ENCODE measurements around the gene OPA3. TPM values are rescaled to one million over a fixed set of nuclear protein-coding genes. Genes with fewer than 3 reads are reported as not detected.

Gene OPA3
- total and polyA plus RNA-seq, 2 donors (not counting 1 experiment from before 2014, with no cell fraction given), result 7.3 to 11.2 TPM

DNA sequence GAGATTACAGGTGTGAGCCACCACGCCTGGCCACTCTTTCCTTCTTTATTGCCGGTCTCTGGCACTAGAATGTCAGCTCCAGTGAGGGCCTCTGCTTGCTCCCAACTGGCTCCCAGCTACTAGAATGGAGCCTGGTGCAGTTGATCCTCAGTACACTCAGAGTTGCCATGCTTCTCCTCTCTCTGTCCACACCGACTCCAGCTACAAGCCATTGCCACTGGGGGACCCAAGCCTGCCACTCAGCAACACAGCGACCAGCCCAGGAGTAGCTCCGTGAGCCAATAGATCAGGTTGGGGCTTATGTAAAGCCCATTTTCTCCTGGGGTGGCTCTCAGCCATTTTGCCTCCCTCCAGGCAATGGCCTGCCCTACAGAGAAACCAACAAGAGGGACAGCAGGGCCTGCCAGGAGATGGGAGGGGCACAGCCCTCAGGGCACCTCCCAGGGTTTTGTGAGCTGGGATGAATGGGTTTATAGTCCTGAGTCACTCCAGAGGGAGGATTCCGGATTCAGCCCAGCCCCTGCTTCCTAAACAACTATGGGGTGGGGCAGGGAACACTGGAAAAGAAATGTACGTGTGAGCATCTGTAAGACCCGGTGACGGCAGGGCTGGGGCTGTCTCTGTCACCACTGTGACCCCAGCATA, 36.5 kb downstream of the OPA3 start:
- ATAC-seq (ENCODE audit: low read depth), result no peak
- DNase-seq, result no peak
- intact Hi-C loops (cut with micrococcal nuclease), result no loop called here
- H3K9me3 ChIP-seq (ENCODE audit: control extremely low read depth in 1 of 3, control insufficient read depth in 2 of 3, insufficient read depth in 1 of 3, low read length in 2 of 3), result no peaks in the 10 kb centered on the region
- no peaks in the 10 kb centered on the region for H3K9me3 Mint-ChIP-seq (ENCODE audit: insufficient read depth)
- CTCF ChIA-PET, result interaction anchor here (3.5 kb wide), 1 partner anchor 10 kb away, joined by 13 read pairs; no protein-coding TSS in a partner anchor
- H4K20me1 ChIP-seq (ENCODE audit: control insufficient read depth, insufficient read depth, low read length, poor library complexity, severe bottlenecking), result no peaks in the 10 kb centered on the region
- H3K36me3 ChIP-seq (replicated peaks in 1 of 2; ENCODE audit: control extremely low read depth in 1 of 2, control insufficient read depth in 1 of 2, extremely low read depth in 1 of 2, insufficient read depth in 2 of 2, low read length in 1 of 2), result peaks cover 0 to 2% of the 10 kb centered on the region in 2 experiments
- POLR2A ChIA-PET, result no interaction called here
- H3K27ac ChIP-seq (ENCODE audit: low read length in 2 of 2), result no peak overlapping the region
- no peak overlapping the region for H2AFZ ChIP-seq (ENCODE audit: insufficient read depth, low read depth, low read length, poor library complexity, severe bottlenecking)
- H3K9ac ChIP-seq (ENCODE audit: low read length), result no peak overlapping the region
- TF ChIP-seq EZH2 (IDR thresholded peaks at IDR 0.05; ENCODE audit: borderline replicate concordance, insufficient read depth, low read depth, low read length, poor library complexity, severe bottlenecking), result no peak
- TF ChIP-seq, protein P1, sequence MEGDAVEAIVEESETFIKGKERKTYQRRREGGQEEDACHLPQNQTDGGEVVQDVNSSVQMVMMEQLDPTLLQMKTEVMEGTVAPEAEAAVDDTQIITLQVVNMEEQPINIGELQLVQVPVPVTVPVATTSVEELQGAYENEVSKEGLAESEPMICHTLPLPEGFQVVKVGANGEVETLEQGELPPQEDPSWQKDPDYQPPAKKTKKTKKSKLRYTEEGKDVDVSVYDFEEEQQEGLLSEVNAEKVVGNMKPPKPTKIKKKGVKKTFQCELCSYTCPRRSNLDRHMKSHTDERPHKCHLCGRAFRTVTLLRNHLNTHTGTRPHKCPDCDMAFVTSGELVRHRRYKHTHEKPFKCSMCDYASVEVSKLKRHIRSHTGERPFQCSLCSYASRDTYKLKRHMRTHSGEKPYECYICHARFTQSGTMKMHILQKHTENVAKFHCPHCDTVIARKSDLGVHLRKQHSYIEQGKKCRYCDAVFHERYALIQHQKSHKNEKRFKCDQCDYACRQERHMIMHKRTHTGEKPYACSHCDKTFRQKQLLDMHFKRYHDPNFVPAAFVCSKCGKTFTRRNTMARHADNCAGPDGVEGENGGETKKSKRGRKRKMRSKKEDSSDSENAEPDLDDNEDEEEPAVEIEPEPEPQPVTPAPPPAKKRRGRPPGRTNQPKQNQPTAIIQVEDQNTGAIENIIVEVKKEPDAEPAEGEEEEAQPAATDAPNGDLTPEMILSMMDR (IDR thresholded peaks at IDR 0.05), result no peak
- peaks cover 7 to 20% of the 10 kb centered on the region in 2 donors for H3K4me1 ChIP-seq (ENCODE audit: control insufficient read depth in 2 of 2, insufficient read depth in 2 of 2, low read length in 2 of 2)
- H3K4me2 ChIP-seq (replicated peaks; ENCODE audit: low read depth, low read length, poor library complexity, severe bottlenecking), result no peak overlapping the region
- H3K4me3 ChIP-seq (ENCODE audit: control extremely low read depth in 1 of 5, extremely low read depth in 1 of 5, insufficient read depth in 1 of 5, low read depth in 2 of 5, low read length in 4 of 5), result no peak overlapping the region
- peaks cover 21% of the 10 kb centered on the region for H3K4me1 Mint-ChIP-seq
- H3K27me3 ChIP-seq (replicated peaks in 1 of 4; ENCODE audit: control extremely low read depth in 1 of 4, control insufficient read depth in 3 of 4, insufficient read depth in 4 of 4, low read length in 3 of 4), result no peaks in the 10 kb centered on the region
- no peaks in the 10 kb centered on the region for H3K27me3 Mint-ChIP-seq
- no peak overlapping the region for H3K27ac Mint-ChIP-seq
- H3K79me2 ChIP-seq (ENCODE audit: control insufficient read depth, insufficient read depth, low read length), result no peaks in the 10 kb centered on the region
- H3K4me3 Mint-ChIP-seq, result no peak overlapping the region
- WGBS (ENCODE audit: insufficient coverage), result 91% methylated on average over 7 of the region's 9 CpGs

DNA sequence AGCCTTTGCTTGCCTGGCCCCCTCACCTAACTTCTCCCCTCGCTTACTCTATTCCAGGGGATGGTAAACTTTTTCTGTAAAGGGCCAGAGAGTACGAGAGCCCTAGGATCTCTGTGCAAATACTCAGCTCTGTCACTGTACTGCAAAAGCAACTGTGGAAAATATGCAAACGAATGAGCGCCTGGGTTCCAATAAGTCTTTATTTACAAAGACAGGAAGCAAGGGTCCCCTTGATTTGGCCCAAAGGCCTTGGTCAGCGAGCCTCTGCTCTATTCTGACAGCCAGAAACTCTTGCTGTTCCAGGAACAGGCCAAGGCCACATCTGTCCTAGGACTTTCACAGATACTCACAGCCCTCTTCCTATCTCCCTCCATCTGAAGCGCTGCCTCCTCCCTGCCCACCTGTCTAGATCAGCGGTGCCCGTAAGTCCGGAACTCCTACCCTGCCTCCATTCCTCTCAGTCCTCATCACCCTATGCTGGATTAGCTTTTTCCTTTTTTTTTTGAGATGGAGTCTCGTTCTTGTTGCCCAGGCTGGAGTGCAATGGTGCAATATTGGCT, 37.3 kb downstream of the OPA3 start:
- intact Hi-C loops (cut with micrococcal nuclease), result no loop called here
- H3K27me3 Mint-ChIP-seq, result no peaks in the 10 kb centered on the region

More for the DNA sequence above, 37.3 kb downstream of the OPA3 start:
- Histone ChIP-seq H3K27ac (ENCODE audit: low read length in 2 of 2) (peak overlapping the region in 1 of 2 donors; percentile 15), H3K4me3 (ENCODE audit: control extremely low read depth in 1 of 5, extremely low read depth in 1 of 5, insufficient read depth in 1 of 5, low read depth in 2 of 5, low read length in 4 of 5) (no peak overlapping the region), H2AFZ (ENCODE audit: insufficient read depth, low read depth, low read length, poor library complexity, severe bottlenecking) (no peak overlapping the region), H3K27me3 (replicated peaks in 1 of 4; ENCODE audit: control extremely low read depth in 1 of 4, control insufficient read depth in 3 of 4, insufficient read depth in 4 of 4, low read length in 3 of 4) (no peaks in the 10 kb centered on the region), H3K79me2 (ENCODE audit: control insufficient read depth, insufficient read depth, low read length) (no peaks in the 10 kb centered on the region), H3K9me3 (ENCODE audit: control extremely low read depth in 1 of 3, control insufficient read depth in 2 of 3, insufficient read depth in 1 of 3, low read length in 2 of 3) (no peaks in the 10 kb centered on the region), H3K9ac (ENCODE audit: low read length) (no peak overlapping the region), H4K20me1 (ENCODE audit: control insufficient read depth, insufficient read depth, low read length, poor library complexity, severe bottlenecking) (no peaks in the 10 kb centered on the region), H3K4me1 (ENCODE audit: control insufficient read depth in 2 of 2, insufficient read depth in 2 of 2, low read length in 2 of 2) (peaks cover 7 to 26% of the 10 kb centered on the region in 2 donors), H3K36me3 (replicated peaks in 1 of 2; ENCODE audit: control extremely low read depth in 1 of 2, control insufficient read depth in 1 of 2, extremely low read depth in 1 of 2, insufficient read depth in 2 of 2, low read length in 1 of 2) (no peaks in the 10 kb centered on the region), H3K4me2 (replicated peaks; ENCODE audit: low read depth, low read length, poor library complexity, severe bottlenecking) (no peak overlapping the region)
- TF ChIP-seq, protein P1 (IDR thresholded peaks at IDR 0.05), result no peak
- TF ChIP-seq EZH2 (IDR thresholded peaks at IDR 0.05; ENCODE audit: borderline replicate concordance, insufficient read depth, low read depth, low read length, poor library complexity, severe bottlenecking), result no peak
- peaks cover 21% of the 10 kb centered on the region for H3K4me1 Mint-ChIP-seq
- CTCF ChIA-PET, result interaction anchor here (1.4 to 3.5 kb wide), 2 partner anchors 11 to 25 kb away, joined by 3 to 13 read pairs; no protein-coding TSS in a partner anchor
- no peak overlapping the region for H3K27ac Mint-ChIP-seq
- no peak for ATAC-seq (ENCODE audit: low read depth)
- DNase-seq, result no peak
- 58% methylated on average over 4 of the region's 10 CpGs for WGBS (ENCODE audit: insufficient coverage)
- no peak overlapping the region for H3K4me3 Mint-ChIP-seq
- no peaks in the 10 kb centered on the region for H3K9me3 Mint-ChIP-seq (ENCODE audit: insufficient read depth)
- POLR2A ChIA-PET, result no interaction called here

Data from B cell (primary cell).